ENCODE measurements around the gene PRPF18. TPM values are rescaled to one million over a fixed set of nuclear protein-coding genes. Genes with fewer than 3 reads are reported as not detected.

The PRPF18 gene
- total and polyA plus RNA-seq, 10 donors = 7.1 to 41.7 (median 24.5) TPM

DNA sequence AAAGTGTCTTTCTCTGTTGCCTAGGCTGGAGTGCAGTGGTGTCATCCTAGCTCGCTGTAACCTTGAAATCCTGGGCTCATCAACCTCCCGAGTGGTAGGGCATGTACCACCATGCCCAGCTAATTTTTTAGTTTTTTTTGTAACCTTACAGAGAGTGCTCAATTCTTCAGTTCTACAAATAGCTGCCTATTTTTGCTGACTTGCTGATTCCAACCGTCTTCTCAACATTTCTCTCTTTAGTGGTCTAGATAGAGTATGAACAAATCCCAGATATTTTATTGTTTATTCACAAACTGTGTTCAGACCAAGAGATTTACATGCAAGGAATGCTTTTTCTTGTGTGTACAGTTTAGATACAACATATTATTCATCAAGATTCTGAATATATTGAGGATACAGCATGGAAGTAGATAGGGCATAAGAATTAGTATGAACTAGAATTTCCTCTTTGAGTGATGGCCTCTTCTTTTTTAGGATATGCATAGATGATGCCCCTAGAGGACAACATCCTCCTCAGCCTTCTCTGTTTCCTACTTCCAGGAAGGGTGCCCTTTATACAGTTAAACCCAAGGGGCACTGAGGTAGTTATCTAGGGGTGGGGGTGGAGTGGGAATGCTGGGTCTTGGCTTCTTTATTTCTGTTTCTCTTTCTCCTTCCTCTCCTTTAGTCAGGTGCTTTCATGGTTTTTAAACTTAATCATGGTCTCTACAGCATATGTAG is 26.0 kb downstream of the PRPF18 start:
- intact Hi-C loops (cut with DNase I; ENCODE audit: low total_unique reads) = no loop called here
- H3K27me3 ChIP-seq (replicated peaks in 1 of 7) = no peaks in the 10 kb centered on the region
- no peak for DNase-seq
- WGBS, 5 donors = 89 to 94% (median 93%) methylated on average over 3 of the region's 3 CpGs
- H3K4me3 ChIP-seq = no peak overlapping the region
- peaks cover 0 to 100% (median 78%) of the 10 kb centered on the region in 6 donors for H3K36me3 ChIP-seq
- no peaks in the 10 kb centered on the region for H3K9me3 ChIP-seq
- H3K4me1 ChIP-seq = no peaks in the 10 kb centered on the region
- TF ChIP-seq POLR2A (IDR thresholded peaks at IDR 0.05) (no peak), POLR2AphosphoS5 (IDR thresholded peaks at IDR 0.05) (no peak)
- TF ChIP-seq, protein P1, sequence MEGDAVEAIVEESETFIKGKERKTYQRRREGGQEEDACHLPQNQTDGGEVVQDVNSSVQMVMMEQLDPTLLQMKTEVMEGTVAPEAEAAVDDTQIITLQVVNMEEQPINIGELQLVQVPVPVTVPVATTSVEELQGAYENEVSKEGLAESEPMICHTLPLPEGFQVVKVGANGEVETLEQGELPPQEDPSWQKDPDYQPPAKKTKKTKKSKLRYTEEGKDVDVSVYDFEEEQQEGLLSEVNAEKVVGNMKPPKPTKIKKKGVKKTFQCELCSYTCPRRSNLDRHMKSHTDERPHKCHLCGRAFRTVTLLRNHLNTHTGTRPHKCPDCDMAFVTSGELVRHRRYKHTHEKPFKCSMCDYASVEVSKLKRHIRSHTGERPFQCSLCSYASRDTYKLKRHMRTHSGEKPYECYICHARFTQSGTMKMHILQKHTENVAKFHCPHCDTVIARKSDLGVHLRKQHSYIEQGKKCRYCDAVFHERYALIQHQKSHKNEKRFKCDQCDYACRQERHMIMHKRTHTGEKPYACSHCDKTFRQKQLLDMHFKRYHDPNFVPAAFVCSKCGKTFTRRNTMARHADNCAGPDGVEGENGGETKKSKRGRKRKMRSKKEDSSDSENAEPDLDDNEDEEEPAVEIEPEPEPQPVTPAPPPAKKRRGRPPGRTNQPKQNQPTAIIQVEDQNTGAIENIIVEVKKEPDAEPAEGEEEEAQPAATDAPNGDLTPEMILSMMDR (IDR thresholded peaks at IDR 0.05 in 8 of 11, conservative IDR thresholded peaks at IDR 0.05 in 3 of 11) = no peak
- H3K27ac ChIP-seq = no peak overlapping the region

DNA sequence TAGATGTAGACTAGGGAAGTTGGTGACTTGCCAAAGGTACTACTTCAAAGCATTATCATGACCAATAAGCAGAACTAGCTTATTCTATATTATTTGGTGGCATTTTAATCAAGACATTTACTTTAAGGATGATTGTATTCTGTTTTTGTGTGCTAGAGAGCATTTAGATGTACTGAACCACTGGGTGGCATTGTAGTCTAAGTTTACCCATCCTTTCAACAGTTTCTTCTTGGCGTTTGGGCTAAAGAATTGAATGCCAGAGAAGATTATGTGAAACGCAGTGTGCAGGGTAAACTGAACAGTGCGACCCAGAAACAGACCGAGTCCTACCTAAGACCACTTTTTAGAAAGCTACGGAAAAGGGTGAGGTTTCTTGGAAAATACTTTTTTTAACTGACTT is 26.8 kb downstream of the PRPF18 start:
- intact Hi-C loops (cut with DNase I; ENCODE audit: low total_unique reads) = no loop called here
- DNase-seq = no peak
- TF ChIP-seq POLR2A (IDR thresholded peaks at IDR 0.05) = no peak
- TF ChIP-seq, protein P1 (IDR thresholded peaks at IDR 0.05 in 8 of 11, conservative IDR thresholded peaks at IDR 0.05 in 3 of 11) = peak in 3 of 11 experiments; percentile 21 to 33 (median 23)
- no peak for TF ChIP-seq POLR2AphosphoS5 (IDR thresholded peaks at IDR 0.05)
- Histone ChIP-seq H3K4me3 (no peak overlapping the region), H3K36me3 (peaks cover 0 to 100% (median 80%) of the 10 kb centered on the region in 6 donors), H3K27me3 (replicated peaks in 1 of 7) (no peaks in the 10 kb centered on the region), H3K9me3 (no peaks in the 10 kb centered on the region), H3K4me1 (no peaks in the 10 kb centered on the region), H3K27ac (no peak overlapping the region)
- WGBS, 5 donors = 60 to 77% (median 71%) methylated on average over 5 of the region's 5 CpGs

DNA sequence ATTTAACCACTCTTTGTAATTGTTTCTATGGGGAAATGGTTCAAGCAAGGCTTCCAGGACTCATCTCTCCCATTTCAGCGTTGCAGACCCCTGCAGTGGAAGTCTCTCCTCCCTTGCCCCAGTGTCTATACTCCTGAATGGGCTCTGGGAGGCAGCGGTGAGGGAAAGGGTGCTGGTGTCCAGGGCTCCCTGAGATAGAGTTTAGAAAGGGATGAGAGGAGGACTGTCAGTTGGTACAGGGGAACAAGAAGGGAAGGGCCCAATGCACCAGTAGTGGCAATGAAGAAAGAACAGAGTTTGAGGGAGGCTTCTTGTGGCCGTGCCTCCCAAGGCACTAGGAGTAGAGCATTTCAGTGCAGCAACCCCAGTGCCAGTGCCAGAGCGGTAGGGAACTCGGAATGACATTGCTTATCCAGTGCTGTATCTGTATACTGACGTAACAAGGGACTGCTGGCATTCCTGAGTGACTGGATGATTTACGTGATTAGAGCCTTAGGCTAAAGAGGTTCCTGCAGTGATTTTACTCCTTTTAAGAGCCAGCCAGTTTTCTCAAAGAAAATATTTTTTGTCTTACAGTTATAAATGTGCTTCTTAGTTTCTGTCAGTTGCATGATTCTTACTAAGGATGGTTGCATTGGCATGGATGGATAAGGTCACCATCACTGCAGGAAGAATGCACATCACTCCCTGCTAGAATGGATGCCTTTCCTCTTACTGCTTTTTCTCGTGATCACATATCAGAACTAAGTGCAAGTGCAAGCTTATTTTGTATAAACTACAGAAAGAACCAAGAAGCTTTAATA is 28.0 kb downstream of the PRPF18 start:
- intact Hi-C loops (cut with DNase I; ENCODE audit: low total_unique reads) = no loop called here
- no peak for DNase-seq
- TF ChIP-seq POLR2A (IDR thresholded peaks at IDR 0.05) (no peak), POLR2AphosphoS5 (IDR thresholded peaks at IDR 0.05) (peak in 1 of 3 donors; percentile 18)
- TF ChIP-seq, protein P1 (IDR thresholded peaks at IDR 0.05 in 8 of 11, conservative IDR thresholded peaks at IDR 0.05 in 3 of 11) = no peak
- Histone ChIP-seq H3K36me3 (peaks cover 0 to 100% (median 76%) of the 10 kb centered on the region in 6 donors), H3K9me3 (no peaks in the 10 kb centered on the region), H3K27me3 (replicated peaks in 1 of 7) (no peaks in the 10 kb centered on the region), H3K4me1 (no peaks in the 10 kb centered on the region), H3K4me3 (no peak overlapping the region), H3K27ac (no peak overlapping the region)
- WGBS, 5 donors = 87 to 91% (median 90%) methylated on average over 8 of the region's 8 CpGs

All from spleen (tissue), 11 donors.